LNCAP (cell line): ENCODE measurements around the gene DNAJC10.

Experiments used
- CTCF ChIP-seq: fragments of 450-650 bp; IDR thresholded peaks from 2 replicates; pipeline ENCODE4 v1.5.1; 2017; ENCODE audit warnings: mild to moderate bottlenecking

DNAJC10 gene

DNA sequence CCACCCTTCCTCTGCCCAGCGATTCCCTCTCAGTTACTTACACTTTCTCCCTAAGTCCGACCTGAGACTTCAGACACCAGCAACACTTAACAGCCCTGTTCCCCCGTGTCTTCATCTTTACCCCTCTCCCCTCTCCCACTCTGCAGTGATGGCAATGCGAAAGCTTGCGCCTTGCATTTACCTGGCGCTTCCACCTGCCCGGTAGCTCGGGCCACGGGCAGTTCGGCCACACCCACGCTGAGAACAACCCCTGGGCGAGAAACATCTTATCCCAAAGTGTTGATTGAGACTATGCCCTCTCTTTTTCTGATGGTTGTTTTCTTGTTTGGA is 558 bp downstream of the DNAJC10 start:
- no peak for TF ChIP-seq CTCF

DNA sequence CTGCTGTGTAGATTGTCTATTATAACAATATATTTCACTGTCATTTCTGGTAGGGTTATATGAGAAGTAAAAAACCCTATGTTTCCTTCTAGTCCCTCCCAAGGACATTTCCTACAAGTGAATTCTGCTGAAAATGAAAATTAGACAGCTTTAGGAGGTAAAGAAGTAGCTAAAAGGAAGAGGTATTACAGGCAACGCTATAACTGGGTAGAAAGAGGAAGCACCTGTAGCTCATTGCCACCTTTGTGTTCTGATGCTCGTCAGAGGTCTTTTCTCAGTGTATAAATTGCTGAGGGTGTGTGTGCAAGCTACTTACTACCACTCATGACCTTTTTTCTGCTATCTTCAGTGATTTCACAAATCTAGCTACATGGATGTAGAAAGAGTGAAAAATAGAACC is 1.4 kb downstream of the DNAJC10 start:
- TF ChIP-seq CTCF, result no peak

DNA sequence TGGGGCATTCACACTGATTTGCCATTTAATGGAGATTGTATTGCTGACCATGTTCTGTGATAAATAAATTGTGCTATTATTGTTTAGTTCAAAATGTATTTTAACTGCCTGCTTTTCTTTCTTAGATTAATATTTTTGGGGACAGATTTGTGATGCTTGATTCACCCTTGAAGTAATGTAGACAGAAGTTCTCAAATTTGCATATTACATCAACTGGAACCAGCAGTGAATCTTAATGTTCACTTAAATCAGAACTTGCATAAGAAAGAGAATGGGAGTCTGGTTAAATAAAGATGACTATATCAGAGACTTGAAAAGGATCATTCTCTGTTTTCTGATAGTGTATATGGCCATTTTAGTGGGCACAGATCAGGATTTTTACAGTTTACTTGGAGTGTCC is 1.8 kb downstream of the DNAJC10 start:
- no peak for TF ChIP-seq CTCF

DNA sequence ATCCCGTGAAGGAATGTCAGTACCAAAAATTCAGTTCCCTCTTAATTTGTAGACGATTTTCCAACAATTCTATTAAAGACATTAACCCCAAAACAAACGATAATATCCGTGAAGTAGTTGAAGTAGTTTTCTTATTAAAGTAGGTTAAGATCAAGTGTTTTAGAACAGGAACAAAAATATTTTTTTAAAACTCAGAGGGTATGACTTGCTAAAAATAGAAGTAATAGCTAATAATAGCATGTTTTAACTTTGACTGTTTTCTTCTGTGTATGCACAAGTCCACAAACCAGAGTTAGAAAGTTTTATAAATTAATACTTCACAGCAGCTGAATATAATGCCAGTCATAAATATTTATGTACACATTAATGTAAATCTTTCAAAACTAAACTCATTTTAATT is 2.4 kb downstream of the DNAJC10 start:
- no peak for TF ChIP-seq CTCF

- TF ChIP-seq CTCF, result no peak
These were observed 8.6 kb downstream of the DNAJC10 start for GRCh38 chr2:182724656-182725055.

- no peak for TF ChIP-seq CTCF
These were observed 10.4 kb downstream of the DNAJC10 start for GRCh38 chr2:182726473-182726872.

DNA sequence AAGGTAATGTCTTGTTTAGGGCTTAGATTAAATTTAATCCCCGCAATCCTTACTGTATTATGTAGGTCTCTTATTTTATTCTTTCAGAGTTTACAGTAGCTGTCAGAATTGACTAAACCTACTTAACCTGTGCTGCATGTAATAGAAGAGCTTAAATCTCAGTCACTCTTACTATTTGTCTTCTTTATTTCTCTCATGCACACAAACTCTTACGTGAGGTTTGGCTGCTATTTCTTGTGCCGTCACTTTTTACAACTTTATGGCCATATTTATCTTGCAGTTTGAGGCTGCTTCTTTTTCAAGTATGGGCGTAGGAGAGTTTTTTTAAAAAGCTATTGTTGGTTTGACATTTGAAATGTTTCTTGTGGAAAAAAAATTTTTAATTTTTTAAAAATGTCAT is 12.0 kb downstream of the DNAJC10 start:
- no peak for TF ChIP-seq CTCF

DNA sequence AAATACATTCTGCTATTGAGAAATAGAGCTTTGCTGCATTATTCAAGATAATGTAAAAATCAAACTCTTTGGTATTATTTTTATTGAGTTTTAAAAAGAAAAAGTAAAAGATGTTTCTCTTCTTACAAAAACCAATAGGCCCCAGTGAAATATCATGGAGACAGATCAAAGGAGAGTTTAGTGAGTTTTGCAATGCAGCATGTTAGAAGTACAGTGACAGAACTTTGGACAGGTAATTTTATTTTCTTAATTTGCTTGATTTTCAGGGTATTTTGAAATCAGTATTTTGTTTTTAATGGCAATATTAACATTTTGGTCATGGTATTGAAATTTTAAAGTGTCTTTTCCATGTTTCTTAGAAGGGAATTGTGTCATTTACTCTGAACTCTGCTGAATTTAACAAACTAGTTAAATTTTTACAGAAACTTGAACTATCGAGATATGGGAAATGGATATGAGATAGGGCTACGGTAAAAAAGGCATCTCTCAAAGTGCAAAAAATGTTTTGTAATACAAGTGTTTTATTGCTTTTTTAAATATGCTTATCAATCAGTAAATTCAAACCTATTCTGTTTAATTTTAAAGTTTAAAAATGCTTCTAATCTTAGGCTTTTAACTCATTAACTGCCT is 13.8 kb downstream of the DNAJC10 start:
- TF ChIP-seq CTCF, result no peak
